GM19395 (cell line): Measurements from ENCODE around the gene ACOT12.

Experiments used
- ATAC-seq: cut with Tn5 transposase; IDR thresholded peaks from one replicate; pipeline ENCODE4 v1.9.1; 2021; ENCODE audit warnings: mild to moderate bottlenecking, moderate library complexity; ENCODE audit not compliant: unreplicated experiment

ACOT12 gene

DNA sequence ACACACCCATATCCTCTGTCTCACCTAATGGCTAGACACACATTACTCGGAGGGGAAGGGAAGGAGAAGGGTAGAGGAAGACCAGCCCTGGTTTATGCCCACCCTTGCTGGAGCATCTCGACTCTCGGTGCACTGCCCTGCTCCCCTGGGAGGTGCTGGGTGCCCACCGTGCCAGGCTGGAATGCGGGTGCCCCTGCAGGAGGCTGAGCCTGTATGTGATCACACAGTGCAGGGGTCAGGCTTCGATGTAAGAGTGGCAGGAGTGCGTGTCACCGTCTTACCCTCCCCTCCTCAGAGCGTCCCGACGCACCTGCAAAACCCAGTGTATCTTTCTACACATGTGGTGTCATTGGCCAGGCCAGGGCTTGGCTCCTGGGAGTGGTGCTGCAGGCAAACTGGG lies 7.3 kb upstream of the ACOT12 start:
- ATAC-seq: no peak

DNA sequence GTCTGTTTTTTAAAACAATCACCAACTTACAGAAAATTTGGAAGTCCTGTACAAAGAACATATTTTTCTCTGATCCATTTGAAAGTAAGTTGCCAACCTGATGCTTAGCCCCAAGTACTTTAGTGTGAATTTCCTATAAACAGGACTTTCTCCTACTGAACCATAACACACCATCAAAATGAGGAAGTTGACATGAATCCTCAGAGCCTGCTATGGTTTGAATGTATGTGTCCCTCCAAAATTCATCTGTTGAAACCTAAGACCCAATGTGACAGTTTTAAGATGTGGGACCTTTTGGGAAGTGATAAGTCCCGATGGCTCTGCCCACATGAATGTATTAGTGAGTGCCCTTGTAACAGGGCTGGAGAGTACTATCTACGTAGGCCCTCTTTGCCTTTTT lies 6.4 kb upstream of the ACOT12 start:
- no peak for ATAC-seq

DNA sequence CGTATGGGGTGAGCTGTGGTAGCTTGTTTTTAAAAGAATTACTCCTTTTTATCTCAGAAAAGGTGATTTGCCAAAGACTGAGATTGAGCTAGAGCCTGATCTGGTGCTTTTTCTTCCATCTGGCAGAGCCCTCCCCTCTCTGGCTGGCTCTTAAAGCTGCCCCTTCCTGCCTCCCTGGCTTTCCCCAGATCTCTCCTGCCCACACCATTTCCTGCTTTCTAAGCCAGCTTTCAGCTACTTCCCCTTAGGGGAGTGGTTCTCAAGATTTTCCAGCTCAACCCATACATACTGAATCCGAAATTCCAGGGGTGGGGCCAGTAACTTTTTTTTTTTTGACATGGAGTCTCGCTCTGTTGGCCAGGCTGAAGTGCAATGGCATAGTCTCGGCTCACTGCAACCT lies 4.8 kb upstream of the ACOT12 start:
- no peak for ATAC-seq

GRCh38 chr5:81397176-81397575 lies 3.2 kb upstream of the ACOT12 start:
- ATAC-seq: no peak

DNA sequence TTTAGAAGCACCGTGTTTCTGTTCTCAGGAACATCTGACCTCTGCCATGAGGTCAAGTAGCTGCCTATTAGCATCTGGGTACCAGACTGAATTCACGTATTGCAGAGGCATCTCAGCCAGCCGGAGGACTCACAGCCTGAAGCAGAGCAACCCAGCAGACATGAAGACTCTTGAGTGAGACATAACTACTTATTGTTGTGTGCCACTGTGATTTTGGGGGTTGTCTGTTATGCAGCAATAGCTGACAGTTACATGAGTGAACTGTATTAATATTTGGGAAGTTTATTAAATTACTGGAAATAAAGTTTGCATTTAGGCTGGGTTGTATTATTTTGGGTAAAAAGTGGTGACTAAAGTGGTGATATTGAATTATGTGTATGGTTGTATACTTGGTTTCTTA lies 1.3 kb upstream of the ACOT12 start:
- ATAC-seq: no peak

GRCh38 chr5:81393430-81393782 lies 528 bp downstream of the ACOT12 start:
- no peak for ATAC-seq

- no peak for ATAC-seq
Measured at GRCh38 chr5:81389025-81389424, 4.9 kb downstream of the ACOT12 start.

DNA sequence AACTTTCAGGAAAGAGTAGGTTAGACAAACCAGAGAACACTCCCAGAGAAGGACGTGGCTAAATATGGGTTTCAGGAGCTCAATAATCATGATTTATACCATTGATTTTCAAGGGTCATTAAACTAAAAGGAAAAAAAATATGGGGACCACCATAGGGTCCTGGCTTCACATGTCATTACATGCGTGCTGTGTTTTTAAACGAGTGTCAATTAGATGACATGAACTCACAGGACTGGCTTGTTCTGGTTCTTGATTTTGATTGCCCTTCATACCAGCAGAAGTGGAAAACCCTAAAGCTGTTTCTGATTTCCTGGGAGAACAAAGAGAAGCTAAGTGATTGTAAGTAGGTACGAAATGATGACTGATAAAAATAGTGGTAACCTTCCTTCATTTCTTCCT lies 5.8 kb downstream of the ACOT12 start:
- ATAC-seq: no peak

DNA sequence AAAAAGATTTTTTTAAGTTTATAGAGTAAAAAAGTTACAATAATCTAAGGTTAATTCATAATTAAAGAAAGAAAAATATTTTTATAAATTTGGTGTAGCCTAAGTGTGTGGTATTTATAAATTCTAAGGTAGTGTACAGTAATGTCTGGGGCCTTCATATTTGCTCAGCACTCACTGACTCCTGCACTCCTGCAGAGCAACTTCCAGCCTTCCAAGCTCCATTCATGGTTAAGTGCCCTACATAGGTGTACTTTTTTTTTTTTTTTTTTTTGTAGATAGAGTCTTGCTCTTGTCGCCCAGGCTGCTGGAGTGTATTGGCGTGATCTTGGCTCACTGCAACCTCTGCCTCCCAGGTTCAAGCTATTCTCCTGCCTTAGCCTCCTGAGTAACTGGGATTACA lies 10.1 kb downstream of the ACOT12 start:
- no peak for ATAC-seq

DNA sequence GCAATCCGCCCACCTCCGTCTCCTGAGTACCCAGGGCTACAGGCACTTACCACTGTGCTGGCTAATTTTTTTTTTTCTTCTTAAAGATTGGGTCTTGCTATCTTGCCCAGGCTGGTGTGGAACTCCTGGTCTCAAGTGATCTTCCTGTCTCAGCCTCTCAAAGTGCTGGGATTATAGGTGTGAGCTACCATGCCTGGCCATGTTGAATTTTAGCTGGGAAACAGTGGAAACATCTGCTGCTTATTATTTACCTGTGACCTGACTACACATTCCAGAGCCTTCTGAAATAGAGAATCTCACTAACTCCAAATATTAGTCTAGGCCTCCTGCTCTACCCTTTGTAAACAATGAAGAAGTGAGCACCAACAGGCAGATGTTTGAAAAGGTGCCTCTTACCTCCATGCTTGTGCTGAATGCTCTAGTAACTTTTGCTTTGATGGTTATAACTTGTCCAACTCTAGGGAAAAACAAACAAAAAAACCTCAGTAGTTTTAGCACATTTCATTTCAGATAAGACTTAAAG lies 22.5 kb downstream of the ACOT12 start:
- no peak for ATAC-seq

GRCh38 chr5:81370912-81371311 lies 23.0 kb downstream of the ACOT12 start:
- no peak for ATAC-seq

DNA sequence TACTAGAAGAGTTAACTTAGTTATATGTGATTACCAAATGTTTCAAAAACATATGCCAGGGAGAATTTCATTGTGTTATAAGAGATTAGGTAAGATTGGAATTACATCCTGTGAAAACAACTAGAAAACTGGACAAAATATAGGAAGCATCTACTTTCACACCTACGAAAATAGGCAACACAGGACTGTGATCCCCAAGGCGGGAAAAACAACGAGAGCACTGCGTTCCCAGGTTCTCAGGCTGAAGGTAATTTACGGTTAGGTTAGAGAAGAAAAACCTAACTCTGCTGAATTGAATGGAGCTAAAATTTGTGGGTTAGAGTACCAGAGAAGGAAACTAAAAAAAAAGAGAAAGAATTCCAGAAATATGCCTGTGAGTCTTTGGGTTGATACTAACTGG lies 28.4 kb downstream of the ACOT12 start:
- no peak for ATAC-seq

DNA sequence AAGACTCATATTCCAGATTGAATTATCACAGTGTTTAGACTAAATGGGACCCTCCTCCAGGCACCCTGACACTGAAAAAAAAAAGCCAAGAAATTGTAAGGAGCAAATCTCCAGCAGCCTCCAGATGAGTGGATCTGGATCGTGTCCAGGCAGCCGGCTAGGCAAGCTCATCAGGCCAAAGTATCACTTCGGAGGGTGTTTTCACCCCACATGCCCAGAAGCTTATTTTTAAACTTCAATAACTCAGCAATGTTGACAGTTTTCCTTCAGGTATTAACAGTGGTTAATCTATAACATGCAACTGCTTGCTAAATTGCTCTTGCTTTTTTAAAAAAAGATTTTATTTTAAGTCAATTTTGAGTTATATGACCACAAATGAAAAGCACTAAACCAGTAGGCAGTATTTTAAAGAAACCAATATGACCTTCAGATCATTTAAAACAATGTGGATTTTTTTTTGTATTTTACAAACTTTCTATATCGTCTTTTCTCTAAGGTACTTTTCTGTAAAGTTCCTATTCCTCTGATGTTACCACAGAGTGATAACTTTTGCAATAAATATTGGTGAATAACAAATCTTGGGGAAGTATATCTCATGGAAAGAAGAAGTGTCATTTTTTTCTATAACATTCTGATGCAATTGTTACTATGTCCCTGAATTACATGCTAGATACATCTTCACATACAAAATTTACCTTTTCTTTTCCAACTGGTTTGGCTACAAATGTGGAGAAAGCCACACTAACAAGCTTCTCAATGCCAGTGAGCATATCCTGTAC lies 30.7 kb downstream of the ACOT12 start:
- ATAC-seq: no peak

GRCh38 chr5:81361600-81361999 lies 32.3 kb downstream of the ACOT12 start:
- no peak for ATAC-seq

GRCh38 chr5:81360640-81361039 lies 33.3 kb downstream of the ACOT12 start:
- ATAC-seq: no peak

DNA sequence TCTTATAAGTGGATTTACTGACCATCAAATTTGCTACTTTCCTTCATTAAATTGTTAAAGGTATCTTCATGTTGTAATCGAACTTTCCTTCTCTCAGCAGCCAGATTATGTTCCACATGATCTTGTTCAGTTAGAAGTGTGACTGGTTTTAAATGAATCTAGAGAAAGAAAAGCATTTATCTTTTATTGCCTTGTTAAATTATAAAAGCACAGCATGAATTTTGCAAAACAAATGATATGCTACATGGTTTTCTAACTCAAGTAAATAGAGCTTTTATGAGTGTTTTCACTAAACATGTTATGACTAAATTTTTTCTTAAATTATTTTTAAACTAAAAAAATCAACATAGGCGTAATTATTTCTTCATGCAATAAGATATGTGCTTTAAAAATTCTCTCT lies 34.1 kb downstream of the ACOT12 start:
- no peak for ATAC-seq

GRCh38 chr5:81359108-81359507 lies 34.8 kb downstream of the ACOT12 start:
- ATAC-seq: no peak

- ATAC-seq: no peak
Measured at GRCh38 chr5:81355291-81356251, 38.4 kb downstream of the ACOT12 start.

DNA sequence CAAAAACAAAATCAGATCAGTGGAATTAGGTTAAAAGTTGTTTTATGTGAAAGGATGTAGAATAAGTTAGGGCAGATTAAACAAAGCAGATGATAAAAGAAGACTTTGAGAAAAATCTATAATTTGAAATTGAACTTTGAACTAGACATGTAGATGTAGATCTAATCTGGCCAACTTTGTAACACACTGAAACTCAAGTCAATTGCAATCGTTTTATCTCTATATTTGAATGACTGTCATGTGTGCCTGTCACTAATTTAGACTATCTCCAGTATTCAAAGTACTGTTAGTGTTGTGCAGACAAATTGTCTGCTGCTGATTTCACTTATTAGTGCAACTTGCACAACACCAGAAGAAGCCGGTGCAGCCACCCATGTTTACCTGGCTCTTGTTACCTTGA lies 39.8 kb downstream of the ACOT12 start:
- no peak for ATAC-seq

GRCh38 chr5:81353189-81353588 lies 40.7 kb downstream of the ACOT12 start:
- ATAC-seq: no peak

- ATAC-seq: no peak
Measured at GRCh38 chr5:81350507-81350906, 43.4 kb downstream of the ACOT12 start.

GRCh38 chr5:81349161-81349560 lies 44.8 kb downstream of the ACOT12 start:
- ATAC-seq: no peak
